Hepatocyte (in vitro differentiated cells): ENCODE measurements around the gene XPO6.

ENCODE experiments used
- CTCF ChIP-seq: fragments of 200-600 bp; sonication (generic); IDR thresholded peaks from 2 replicates; pipeline ENCODE4 v1.5.1; 2016; ENCODE audit warnings: antibody characterized with exemption, mild to moderate bottlenecking; ENCODE audit not compliant: poor library complexity
- EZH2 ChIP-seq: fragments of 200-600 bp; sonication (generic); IDR thresholded peaks from 2 replicates; pipeline ENCODE4 v1.6.1; 2016; ENCODE audit warnings: antibody characterized with exemption, mild to moderate bottlenecking, borderline replicate concordance

- TF ChIP-seq CTCF: no peak
- TF ChIP-seq EZH2: no peak
Observed at GRCh38 chr16:28087675-28088300, 124.0 kb downstream of the XPO6 start.
